Raji (cell line): ENCODE data around the gene EXOC4.

ENCODE experiments used
- POLR2A ChIP-seq: IDR thresholded peaks from 2 replicates; pipeline ENCODE4 v1.6.1; 2011; ENCODE audit warnings: low read depth, low read length, control low read depth; ENCODE audit not compliant: insufficient read depth

Gene EXOC4

GRCh38 chr7:133475655-133476054 lies 222.8 kb downstream of the EXOC4 start:
- no peak for TF ChIP-seq POLR2A

- TF ChIP-seq POLR2A, result no peak
These were observed 224.9 kb downstream of the EXOC4 start for GRCh38 chr7:133477791-133478190.

- no peak for TF ChIP-seq POLR2A
These were observed 225.8 kb downstream of the EXOC4 start for GRCh38 chr7:133478591-133479135.

GRCh38 chr7:133479456-133480065 lies 226.7 kb downstream of the EXOC4 start:
- TF ChIP-seq POLR2A, result no peak

- TF ChIP-seq POLR2A, result no peak
These were observed 228.0 kb downstream of the EXOC4 start for GRCh38 chr7:133480868-133481267.

- TF ChIP-seq POLR2A, result no peak
These were observed 228.8 kb downstream of the EXOC4 start for GRCh38 chr7:133481676-133482075.

GRCh38 chr7:133482599-133482998 lies 229.7 kb downstream of the EXOC4 start:
- no peak for TF ChIP-seq POLR2A

- TF ChIP-seq POLR2A, result no peak
These were observed 231.2 kb downstream of the EXOC4 start for GRCh38 chr7:133484086-133484485.

- no peak for TF ChIP-seq POLR2A
These were observed 237.0 kb downstream of the EXOC4 start for GRCh38 chr7:133489906-133490305.

- TF ChIP-seq POLR2A, result no peak
These were observed 238.4 kb downstream of the EXOC4 start for GRCh38 chr7:133491201-133491691.

GRCh38 chr7:133491846-133492652 lies 239.2 kb downstream of the EXOC4 start:
- TF ChIP-seq POLR2A, result no peak

- TF ChIP-seq POLR2A, result no peak
These were observed 244.2 kb downstream of the EXOC4 start for GRCh38 chr7:133497061-133497460.

GRCh38 chr7:133501771-133502170 lies 248.9 kb downstream of the EXOC4 start:
- no peak for TF ChIP-seq POLR2A

GRCh38 chr7:133502498-133502897 lies 249.6 kb downstream of the EXOC4 start:
- no peak for TF ChIP-seq POLR2A

GRCh38 chr7:133502972-133503371 lies 250.1 kb downstream of the EXOC4 start:
- no peak for TF ChIP-seq POLR2A

- no peak for TF ChIP-seq POLR2A
These were observed 251.9 kb downstream of the EXOC4 start for GRCh38 chr7:133504825-133505224.
